Lower leg skin (tissue), 3 donors: ENCODE measurements around the gene ZBTB17.

ENCODE experiments used
- POLR2A ChIP-seq, 2 donors: fragments of 450-650 bp; IDR thresholded peaks; one replicate each; pipeline ENCODE4 v1.6.1; 2016 to 2017; ENCODE audit warnings: antibody characterized with exemption in 2 of 2, mild to moderate bottlenecking in 1 of 2, moderate library complexity in 1 of 2
- TF ChIP-seq, protein P1 (sequence below), 3 donors: fragments of 450-650 bp; IDR thresholded peaks; one replicate each; pipeline ENCODE4 v1.5.1; 2016; ENCODE audit warnings: antibody characterized with exemption in 3 of 3, mild to moderate bottlenecking in 3 of 3, moderate library complexity in 2 of 3

GRCh38 chr1:16020325-16020724 is 44.4 kb upstream of the ZBTB17 start:
- TF ChIP-seq, protein P1, sequence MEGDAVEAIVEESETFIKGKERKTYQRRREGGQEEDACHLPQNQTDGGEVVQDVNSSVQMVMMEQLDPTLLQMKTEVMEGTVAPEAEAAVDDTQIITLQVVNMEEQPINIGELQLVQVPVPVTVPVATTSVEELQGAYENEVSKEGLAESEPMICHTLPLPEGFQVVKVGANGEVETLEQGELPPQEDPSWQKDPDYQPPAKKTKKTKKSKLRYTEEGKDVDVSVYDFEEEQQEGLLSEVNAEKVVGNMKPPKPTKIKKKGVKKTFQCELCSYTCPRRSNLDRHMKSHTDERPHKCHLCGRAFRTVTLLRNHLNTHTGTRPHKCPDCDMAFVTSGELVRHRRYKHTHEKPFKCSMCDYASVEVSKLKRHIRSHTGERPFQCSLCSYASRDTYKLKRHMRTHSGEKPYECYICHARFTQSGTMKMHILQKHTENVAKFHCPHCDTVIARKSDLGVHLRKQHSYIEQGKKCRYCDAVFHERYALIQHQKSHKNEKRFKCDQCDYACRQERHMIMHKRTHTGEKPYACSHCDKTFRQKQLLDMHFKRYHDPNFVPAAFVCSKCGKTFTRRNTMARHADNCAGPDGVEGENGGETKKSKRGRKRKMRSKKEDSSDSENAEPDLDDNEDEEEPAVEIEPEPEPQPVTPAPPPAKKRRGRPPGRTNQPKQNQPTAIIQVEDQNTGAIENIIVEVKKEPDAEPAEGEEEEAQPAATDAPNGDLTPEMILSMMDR (IDR thresholded peaks at IDR 0.05): no peak
- TF ChIP-seq POLR2A (IDR thresholded peaks at IDR 0.05): no peak
